Erythroblast (primary cell): ENCODE measurements around the gene SMCHD1.

ENCODE experiments used
- GATA1 ChIP-seq: IDR thresholded peaks from 2 replicates; pipeline ENCODE4 v1.6.1; 2011; ENCODE audit warnings: low read depth, mild to moderate bottlenecking, control low read depth, low read length, moderate library complexity
- POLR2A ChIP-seq: IDR thresholded peaks from 2 replicates; pipeline ENCODE4 v1.6.1; 2011; ENCODE audit warnings: mild to moderate bottlenecking, low read length

DNA sequence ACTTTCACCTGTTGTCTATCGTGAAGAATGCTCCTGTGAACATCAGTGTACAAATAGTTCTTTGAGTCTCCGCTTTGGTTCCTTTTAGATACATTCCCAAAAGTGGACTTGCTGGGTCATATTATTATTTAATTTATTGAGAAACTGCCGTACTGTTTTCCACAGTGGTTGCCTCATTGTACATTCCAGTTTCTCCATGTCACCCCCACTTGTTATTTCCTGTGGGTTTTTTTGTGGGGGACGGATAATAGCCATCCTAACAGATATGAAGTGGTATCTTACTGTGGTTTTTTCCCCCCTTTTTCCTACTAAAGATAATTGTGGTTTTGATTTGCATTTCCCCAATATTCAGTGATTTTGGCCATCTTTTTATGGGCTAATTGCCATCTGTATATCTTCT is 53.8 kb downstream of the SMCHD1 start:
- no peak for TF ChIP-seq GATA1
- no peak for TF ChIP-seq POLR2A
